Endothelial cell of umbilical vein (primary cell): Measurements from ENCODE around the gene OR13A1. TPM values are rescaled to one million over a fixed set of nuclear protein-coding genes. Genes with fewer than 3 reads are reported as not detected.
"Not testable (repeated sequence)": the region's sequence is repeated elsewhere in the genome, so short reads cannot be mapped to it uniquely, and the experiment has no call there.

ENCODE experiments used
- BruUV-seq: library from RNA; stranded (reverse); fragments of 400-500 nt; replicated peaks from 2 replicates; lab custom pipeline; 2021; lab: Mats Ljungman, UMichigan
- CTCF ChIA-PET: fragments of 300-600, 350-600 bp; sonication (Branson Sonifier 250); formaldehyde crosslinking; loops from one replicate; lab custom pipeline; 2021; ENCODE audit warnings: antibody characterized with exemption, inconsistent platforms; lab: Charles Lee
- POLR2A ChIA-PET: fragments of 300-600, 350-600 bp; sonication (Branson Sonifier 250); formaldehyde crosslinking; loops from one replicate; lab custom pipeline; 2021; ENCODE audit warnings: antibody characterized with exemption, inconsistent platforms; lab: Charles Lee
- DNase-seq: peaks from one replicate; pipeline ENCODE4 v3.0.0-alpha.2; 2011; ENCODE audit warnings: low read depth, low spot score
- FAIRE-seq: peaks from 2 replicates; lab custom pipeline; 2011; peaks lifted over from hg19 to GRCh38; lab: Jason Lieb, UNC
- H2AFZ ChIP-seq: 2 replicates; pipeline ENCODE4 v1.6.0; 2012; ENCODE audit warnings: low read depth, low read length, control low read depth, inconsistent platforms
- H3K27ac ChIP-seq: 2 replicates; pipeline ENCODE4 v1.5.1; 2011; ENCODE audit warnings: low read depth, mild to moderate bottlenecking, control low read depth, low read length, moderate library complexity; ENCODE audit not compliant: insufficient read depth
- H3K27me3 ChIP-seq, 2 experiments: 2 replicates each; pipeline versions ENCODE4 v1.6.0 to v1.6.1; 2011; ENCODE audit warnings: low read length in 2 of 2, mixed read lengths in 1 of 2; ENCODE audit not compliant: control insufficient read depth in 2 of 2, insufficient read depth in 2 of 2
- H3K36me3 ChIP-seq, 2 experiments: 2 replicates in 1 of 2; 3 replicates in 1 of 2; pipeline ENCODE4 v1.5.1; 2011; ENCODE audit warnings: low read length in 2 of 2, mild to moderate bottlenecking in 1 of 2, moderate library complexity in 1 of 2; ENCODE audit not compliant: control insufficient read depth in 2 of 2, insufficient read depth in 2 of 2; ENCODE audit errors: extremely low read depth in 1 of 2
- H3K4me1 ChIP-seq: 3 replicates; pipeline ENCODE4 v1.5.1; 2011; ENCODE audit warnings: mild to moderate bottlenecking, low read length; ENCODE audit not compliant: control insufficient read depth, insufficient read depth; ENCODE audit errors: extremely low read depth
- H3K4me2 ChIP-seq: 2 replicates; pipeline ENCODE4 v1.6.1; 2011; ENCODE audit warnings: low read length, control low read depth, mixed read lengths; ENCODE audit not compliant: insufficient read depth
- H3K4me3 ChIP-seq, 3 experiments: fragments of 200-600 bp in 1 of 3; sonication (generic), shearing (Covaris generic) in 1 of 3; replicated peaks in 1 of 3; 2 replicates each; pipeline ENCODE4 v1.5.1; 2011 to 2016; ENCODE audit warnings: control low read depth in 3 of 3, low read length in 3 of 3, mild to moderate bottlenecking in 2 of 3, inconsistent platforms in 1 of 3, low read depth in 1 of 3, moderate library complexity in 1 of 3; ENCODE audit not compliant: insufficient read depth in 1 of 3
- H3K79me2 ChIP-seq: 2 replicates; pipeline ENCODE4 v1.6.0; 2012; ENCODE audit warnings: low read length, inconsistent platforms; ENCODE audit not compliant: control insufficient read depth, insufficient read depth
- H3K9ac ChIP-seq: replicated peaks from 2 replicates; pipeline ENCODE3; 2011; ENCODE audit warnings: low read length, control low read depth; ENCODE audit not compliant: insufficient read depth; ENCODE audit errors: extremely low read depth
- H3K9me1 ChIP-seq: replicated peaks from 3 replicates; pipeline ENCODE4 v1.6.0; 2011; ENCODE audit warnings: mild to moderate bottlenecking, low read length; ENCODE audit not compliant: control insufficient read depth, insufficient read depth; ENCODE audit errors: extremely low read depth
- H3K9me3 ChIP-seq: replicated peaks from 2 replicates; pipeline ENCODE4 v1.5.1; 2012; ENCODE audit warnings: low read length, inconsistent platforms; ENCODE audit not compliant: control insufficient read depth, insufficient read depth
- H4K20me1 ChIP-seq: replicated peaks from 2 replicates; pipeline ENCODE3; 2011; ENCODE audit warnings: mild to moderate bottlenecking, low read length; ENCODE audit not compliant: control insufficient read depth, insufficient read depth; ENCODE audit errors: extremely low read depth
- EZH2 ChIP-seq: IDR thresholded peaks from 2 replicates; pipeline ENCODE4 v1.6.1; 2012; ENCODE audit warnings: borderline replicate concordance, low read depth, mild to moderate bottlenecking, moderate library complexity, low read length, inconsistent platforms; ENCODE audit not compliant: severe bottlenecking
- JUN ChIP-seq: IDR thresholded peaks from 2 replicates; pipeline ENCODE4 v1.6.1; 2011; ENCODE audit warnings: borderline replicate concordance, low read depth; ENCODE audit not compliant: insufficient read length, insufficient read depth
- POLR2A ChIP-seq: IDR thresholded peaks from 2 replicates; pipeline ENCODE4 v1.6.1; 2012; ENCODE audit warnings: low read depth, mild to moderate bottlenecking, control low read depth, low read length
- dilution Hi-C: fragments of 300-500 bp; cut with MboI; formaldehyde crosslinking; loops from one replicate; pipeline ENCODE4 v1.15.0; 2019; ENCODE audit warnings: low sequenced_read_pairs; ENCODE audit not compliant: extremely low pct_ligation_motif_present
- intact Hi-C: fragments of 100-400 bp; cut with micrococcal nuclease; formaldehyde crosslinking; loops from one replicate; pipeline ENCODE4 v1.10.0; 2022
- polyA plus RNA-seq, 4 experiments: library from polyadenylated mRNA; depleted of rRNA in 3 of 4; stranded (reverse) in 3 of 4; unstranded in 1 of 4; fragments of >200 nt; gene quantifications; 2 replicates each; pipeline versions ENCODE4 v1.2.1 to v1.2.3, GENCODE V29; 2011 to 2012; ENCODE audit warnings: missing spikeins in 1 of 4
- total RNA-seq: library from RNA; stranded (reverse); gene quantifications from 2 replicates; pipeline ENCODE4 v1.2.3, GENCODE V29; 2021

Gene OR13A1
- total and polyA plus RNA-seq, 2 donors (not counting 3 experiments of a cell fraction or from before 2014, with no cell fraction given) = not detected

DNA sequence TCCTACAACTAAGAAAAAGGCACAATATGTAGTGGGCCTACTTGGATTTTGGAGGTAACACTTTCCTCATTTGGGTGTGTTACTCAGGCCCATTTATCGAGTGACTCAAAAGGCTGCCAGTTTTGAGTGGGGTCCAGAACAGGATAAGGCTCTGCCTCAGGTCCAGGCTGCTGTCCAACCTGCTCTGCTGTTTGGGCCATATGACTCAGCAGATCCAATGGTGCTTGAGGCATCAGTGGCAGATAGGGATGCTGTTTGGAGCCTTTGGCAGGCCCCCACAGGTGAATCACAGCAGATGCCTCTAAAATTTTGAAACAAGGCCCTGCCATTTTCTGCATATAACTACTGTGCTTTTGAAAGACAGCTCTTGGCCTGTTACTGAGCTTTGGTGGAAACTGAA, 24.5 kb upstream of the OR13A1 start:
- no peaks in the 10 kb centered on the region for H3K4me1 ChIP-seq
- no peaks in the 10 kb centered on the region for H3K27me3 ChIP-seq
- no peak for TF ChIP-seq POLR2A
- no peak for TF ChIP-seq EZH2
- TF ChIP-seq JUN = no peak
- H2AFZ ChIP-seq = no peak overlapping the region
- FAIRE-seq = no peak
- POLR2A ChIA-PET = no interaction called here
- H3K27ac ChIP-seq = no peak overlapping the region
- dilution Hi-C loops (no loop called here), intact Hi-C loops (no loop called here)
- H3K9me3 ChIP-seq = no peaks in the 10 kb centered on the region
- CTCF ChIA-PET = no interaction called here
- H3K4me3 ChIP-seq = no peak overlapping the region
- DNase-seq = no peak
- no peak overlapping the region for H3K9ac ChIP-seq
- no peaks in the 10 kb centered on the region for H3K79me2 ChIP-seq
- no peaks in the 10 kb centered on the region for H3K36me3 ChIP-seq
- H3K4me2 ChIP-seq = no peak overlapping the region
- H4K20me1 ChIP-seq = no peaks in the 10 kb centered on the region
- H3K9me1 ChIP-seq = no peaks in the 10 kb centered on the region
- BruUV-seq = no TSS peak

DNA sequence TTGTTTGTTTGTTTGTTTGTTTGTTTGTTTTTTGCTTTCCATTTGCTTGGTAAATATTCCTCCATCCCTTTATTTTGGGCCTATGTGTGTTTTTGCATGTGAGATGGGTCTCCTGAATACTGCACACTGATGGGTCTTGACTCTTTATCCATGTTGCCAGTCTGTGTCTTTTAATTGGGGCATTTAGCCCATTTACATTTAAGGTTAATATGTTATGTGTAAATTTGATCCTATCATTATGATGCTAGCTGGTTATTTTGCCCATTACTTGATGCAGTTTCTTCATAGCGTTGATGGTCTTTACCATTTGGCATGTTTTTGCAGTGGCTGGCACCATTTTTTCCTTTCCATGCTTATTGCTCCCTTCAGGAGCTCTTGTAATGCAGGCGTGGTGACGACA, 16.4 kb upstream of the OR13A1 start:
- H4K20me1 ChIP-seq, H3K36me3 ChIP-seq, H3K27ac ChIP-seq, H3K27me3 ChIP-seq, FAIRE-seq, CTCF ChIA-PET, H3K4me3 ChIP-seq, DNase-seq, POLR2A ChIA-PET, H3K4me2 ChIP-seq, H2AFZ ChIP-seq, dilution Hi-C loops, H3K9ac ChIP-seq, H3K9me1 ChIP-seq, H3K9me3 ChIP-seq, intact Hi-C loops, H3K79me2 ChIP-seq, H3K4me1 ChIP-seq, BruUV-seq: not testable (repeated sequence)

DNA sequence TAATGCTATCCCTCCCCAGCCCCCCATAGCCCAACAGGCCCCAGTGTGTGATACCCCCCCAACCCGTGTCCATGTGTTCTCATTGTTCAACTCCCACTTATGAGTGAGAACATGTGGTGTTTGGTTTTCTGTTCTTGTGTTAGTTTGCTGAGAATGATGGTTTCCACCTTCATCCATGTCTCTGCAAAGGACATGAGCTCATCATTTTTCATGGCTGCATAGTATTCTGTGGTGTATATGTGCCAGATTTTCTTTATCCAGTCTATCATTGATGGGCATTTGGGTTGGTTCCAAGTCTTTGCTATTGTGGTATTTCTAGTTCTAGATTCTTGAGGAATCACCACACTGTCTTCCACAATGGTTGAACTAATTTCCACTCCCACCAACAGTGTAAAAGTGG, 11.5 kb upstream of the OR13A1 start:
- H3K27ac ChIP-seq, H3K27me3 ChIP-seq, CTCF ChIA-PET, H3K79me2 ChIP-seq, H4K20me1 ChIP-seq, intact Hi-C loops, POLR2A ChIA-PET, H3K9me1 ChIP-seq, BruUV-seq, H3K4me1 ChIP-seq, H2AFZ ChIP-seq, H3K4me3 ChIP-seq, H3K4me2 ChIP-seq, FAIRE-seq, H3K9ac ChIP-seq, H3K36me3 ChIP-seq, DNase-seq, dilution Hi-C loops, H3K9me3 ChIP-seq: not testable (repeated sequence)
